Left cardiac atrium (tissue), 4 donors: ENCODE results near the gene MICAL2. TPM values are rescaled to one million over a fixed set of nuclear protein-coding genes. Genes with fewer than 3 reads are reported as not detected.

Experiments
- ATAC-seq, 2 donors: fragments of 200-7000 bp; cut with Tn5 transposase; one replicate each; pipeline ENCODE4 v1.9.1; 2020; ENCODE audit warnings: mild to moderate bottlenecking in 2 of 2, moderate library complexity in 2 of 2
- DNase-seq: peaks from one replicate; pipeline ENCODE4 v3.0.0-alpha.2; 2020
- intact Hi-C, 2 donors: fragments of 100-400 bp; cut with DNase I; formaldehyde crosslinking; loops; one replicate each; pipeline versions ENCODE4 v1.14.1 to v1.15.1; 2022 to 2023
- total RNA-seq, 2 donors: library from RNA; stranded (reverse); fragmentation: NEBNext Ultra II Directional; extraction: Animal tissue kit (Norgen Biotek cat#: 25700); gene quantifications; one replicate each; pipeline ENCODE4 v1.2.1, GENCODE V29; 2021
- donor health status: DM: no; HTN: yes; CAD: no.
- donor health status: DM: no; HTN: yes; CAD: no; lungs with severe emphysema.
- donor health status: DM: yes; HTN: yes; CAD: no.
- donor health status: Dilated cardiomyopathy.

MICAL2 gene
- total RNA-seq, 2 donors from 2014 or later, result 74.5 to 128 TPM

DNA sequence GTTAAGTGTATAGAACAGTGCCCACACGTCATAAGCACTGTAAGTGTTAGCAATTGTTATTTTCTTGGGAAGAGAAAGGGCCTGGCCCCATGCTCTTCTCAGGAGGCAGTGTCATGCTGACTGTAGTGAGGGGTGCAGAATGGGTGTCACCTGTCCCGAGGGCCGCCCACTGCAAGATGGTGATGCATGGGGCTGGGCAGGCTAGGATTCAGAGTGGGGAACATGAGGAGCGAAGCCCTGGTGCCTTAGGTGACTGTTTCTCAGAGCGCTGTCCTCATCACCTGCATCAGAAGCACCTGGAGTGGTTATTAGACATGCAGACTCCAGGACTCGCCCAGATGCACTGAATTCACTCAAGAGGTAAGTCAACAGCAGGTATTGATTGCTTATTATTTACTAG lies 166.0 kb downstream of the MICAL2 start:
- intact Hi-C loops, result loop anchor here (10.0 kb wide), 1 partner anchor 342 kb away; no protein-coding TSS in a partner anchor
- ATAC-seq (no peak), DNase-seq (no peak)

DNA sequence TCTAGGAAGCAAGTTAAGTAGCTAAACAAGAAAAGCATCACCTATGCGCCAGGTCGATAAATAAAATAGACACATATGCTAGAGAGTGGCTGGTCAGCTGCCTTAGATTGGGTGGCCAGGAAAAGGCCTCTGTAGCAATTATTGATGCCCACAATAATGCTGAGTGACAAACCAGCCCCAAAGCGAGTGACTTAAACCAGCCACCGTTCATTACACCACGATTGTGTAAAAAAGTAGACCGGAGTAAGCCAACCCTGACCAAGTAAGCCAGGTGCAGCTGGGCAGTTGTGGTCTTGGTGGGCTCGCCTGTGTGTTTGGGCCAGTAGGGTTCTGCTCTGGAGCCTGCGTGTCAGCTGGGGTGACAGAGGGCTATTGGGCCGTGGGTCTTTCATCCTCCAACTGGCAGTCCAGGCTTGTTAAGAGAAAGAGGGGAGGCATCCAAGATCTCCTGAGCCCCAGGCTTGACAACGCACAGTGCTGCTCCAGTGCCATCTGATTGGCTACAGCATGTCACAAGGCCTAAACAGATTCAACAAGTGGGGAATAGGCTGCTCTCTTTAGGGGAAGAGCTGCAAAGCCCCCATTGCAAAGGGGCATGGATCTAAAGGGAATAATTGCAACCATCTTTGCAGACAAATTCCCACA lies 166.6 kb downstream of the MICAL2 start:
- ATAC-seq (no peak), DNase-seq (no peak)
- intact Hi-C loops, result loop anchor here (10.0 kb wide), 1 partner anchor 342 kb away; no protein-coding TSS in a partner anchor

DNA sequence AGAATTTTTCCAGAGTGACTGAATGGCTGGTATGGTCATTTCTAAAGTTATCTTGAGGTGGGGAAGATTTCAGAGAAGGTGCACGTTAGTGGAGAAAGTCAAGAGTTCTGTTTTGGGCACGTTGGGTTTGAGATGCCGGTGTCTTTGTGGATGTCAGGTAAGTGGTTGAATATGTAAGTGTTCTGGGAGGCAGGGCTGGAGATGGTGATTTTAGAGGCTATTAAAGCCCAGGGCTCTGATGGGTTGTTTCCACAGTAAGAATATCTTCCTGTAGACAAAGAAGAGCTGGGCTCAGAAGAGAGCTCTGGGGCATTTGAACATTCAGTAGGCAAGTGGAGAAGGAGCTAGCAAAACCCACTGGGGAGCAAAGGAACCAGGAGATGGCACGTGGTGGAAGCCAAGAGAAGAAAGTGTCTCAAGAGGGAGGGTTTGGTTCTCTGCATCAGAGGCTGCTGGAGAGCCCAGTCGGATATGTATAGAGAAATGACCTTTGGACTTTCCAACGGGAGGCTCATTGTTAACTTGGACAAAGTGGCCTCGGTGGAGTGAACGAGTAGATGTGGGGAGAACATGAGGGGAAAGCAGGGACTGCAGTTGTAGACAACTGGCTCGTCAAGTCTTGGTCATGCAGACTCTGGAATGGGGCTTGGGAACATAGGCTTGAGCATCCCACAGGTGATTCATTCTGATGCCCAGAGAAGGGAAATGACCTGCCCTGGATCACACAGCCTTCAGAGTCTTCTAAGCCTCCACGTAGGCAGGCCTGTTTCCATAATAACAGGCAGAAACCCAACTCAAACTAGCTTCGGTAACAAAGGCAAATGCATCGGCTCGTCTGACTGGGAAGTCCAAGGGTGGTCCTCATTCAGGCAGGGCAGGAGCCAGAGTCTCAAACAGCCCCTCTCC lies 168.6 kb downstream of the MICAL2 start:
- DNase-seq (no peak), ATAC-seq (no peak)
- intact Hi-C loops, result loop anchor here (10.0 kb wide), 1 partner anchor 344 kb away; no protein-coding TSS in a partner anchor

DNA sequence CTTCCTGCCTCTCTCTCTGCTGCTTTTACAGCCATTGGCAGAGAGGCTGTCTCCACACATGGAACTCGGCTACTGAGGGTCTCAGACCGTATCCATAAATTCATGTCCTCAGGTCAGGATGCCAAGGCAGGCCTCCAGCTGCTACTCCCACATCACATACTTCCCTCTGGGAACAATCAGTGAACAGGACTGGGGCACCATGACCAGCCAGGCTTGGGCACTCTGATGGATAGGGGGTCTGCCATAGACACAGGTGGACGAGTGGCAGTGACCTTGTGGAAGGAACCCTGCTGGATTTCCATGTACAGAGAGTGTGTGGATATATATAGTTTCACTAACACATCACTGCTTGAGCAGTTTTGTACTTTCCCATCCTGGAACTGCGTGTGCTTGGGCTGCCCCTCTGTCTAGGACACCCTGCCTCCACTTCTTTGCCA lies 169.3 kb downstream of the MICAL2 start:
- ATAC-seq, result no peak
- no peak for DNase-seq
- intact Hi-C loops, result loop anchor here (2.0 to 10.0 kb wide), 5 partner anchors 42 to 482 kb away; no protein-coding TSS in a partner anchor

DNA sequence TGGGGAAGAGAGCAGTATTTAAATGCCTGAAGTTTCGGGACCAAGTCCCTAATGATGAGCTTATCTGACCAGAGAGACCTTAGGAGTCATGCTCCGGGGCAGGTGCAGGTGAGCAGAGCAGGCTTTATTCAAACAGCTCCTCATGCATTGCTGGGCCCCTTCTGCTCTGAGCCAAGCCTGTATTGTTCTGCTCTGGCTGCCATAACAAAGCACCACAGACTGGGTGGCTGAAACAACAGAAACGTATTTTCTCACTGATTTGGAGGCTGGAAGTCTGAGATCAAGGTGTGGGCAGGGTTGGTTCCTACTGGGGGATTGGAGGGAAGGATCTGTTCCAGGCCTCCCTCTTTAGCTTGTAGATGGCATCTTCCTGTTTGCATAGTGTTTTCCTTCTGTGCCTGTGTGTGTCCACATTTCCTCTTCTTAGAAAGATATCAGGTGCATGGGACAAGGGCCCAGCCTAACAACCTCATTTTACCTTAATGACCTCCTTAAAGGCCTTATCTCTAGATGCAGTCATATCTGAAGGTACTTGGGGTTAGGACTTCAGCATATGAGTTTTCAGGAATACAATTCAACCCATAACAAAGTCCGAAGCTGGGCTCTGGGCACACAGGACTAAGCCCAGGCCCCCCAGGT lies 169.9 kb downstream of the MICAL2 start:
- ATAC-seq, result no peak
- DNase-seq, result no peak
- intact Hi-C loops, result loop anchor here (2.0 to 5.0 kb wide), 4 partner anchors 43 to 483 kb away; no protein-coding TSS in a partner anchor

DNA sequence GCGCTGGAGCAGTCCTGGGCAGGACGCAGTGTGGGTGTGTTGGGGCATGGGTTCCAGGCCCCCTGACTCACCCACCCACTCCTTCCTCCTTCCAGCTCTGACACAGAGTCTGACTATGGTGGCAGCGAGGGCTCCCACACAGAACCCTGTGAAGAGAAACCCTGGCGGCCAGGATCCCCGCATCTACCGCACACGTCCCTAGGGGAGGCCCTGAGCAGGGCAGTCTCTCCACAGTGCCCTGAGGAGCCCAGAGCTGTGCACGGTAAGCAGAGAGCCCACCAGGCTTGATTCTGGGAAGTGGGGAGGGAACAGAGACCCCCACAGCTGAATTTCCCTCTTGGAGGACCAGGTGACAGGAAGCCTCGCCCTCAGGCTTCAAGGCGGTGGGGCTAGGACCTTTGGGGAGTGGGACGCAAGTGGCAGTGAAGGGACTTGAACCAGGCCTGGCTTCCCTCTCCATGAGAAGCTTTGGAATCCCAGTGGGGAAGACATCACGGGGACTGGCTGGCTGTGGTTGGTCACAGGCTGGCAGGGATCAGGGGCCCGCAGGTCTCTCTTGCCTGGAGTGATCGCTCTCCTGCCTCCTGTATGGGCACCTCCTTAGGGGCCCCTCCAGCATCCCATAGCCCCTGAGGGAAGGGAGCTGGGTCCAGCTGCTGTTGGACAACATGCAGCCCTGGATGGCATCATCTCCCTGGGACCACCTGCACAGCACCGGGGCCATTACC lies 170.6 kb downstream of the MICAL2 start:
- intact Hi-C loops, result loop anchor here (2.0 to 5.0 kb wide), 4 partner anchors 44 to 484 kb away; no protein-coding TSS in a partner anchor
- no peak for DNase-seq
- ATAC-seq, result peak in 1 of 2 donors; percentile 5

DNA sequence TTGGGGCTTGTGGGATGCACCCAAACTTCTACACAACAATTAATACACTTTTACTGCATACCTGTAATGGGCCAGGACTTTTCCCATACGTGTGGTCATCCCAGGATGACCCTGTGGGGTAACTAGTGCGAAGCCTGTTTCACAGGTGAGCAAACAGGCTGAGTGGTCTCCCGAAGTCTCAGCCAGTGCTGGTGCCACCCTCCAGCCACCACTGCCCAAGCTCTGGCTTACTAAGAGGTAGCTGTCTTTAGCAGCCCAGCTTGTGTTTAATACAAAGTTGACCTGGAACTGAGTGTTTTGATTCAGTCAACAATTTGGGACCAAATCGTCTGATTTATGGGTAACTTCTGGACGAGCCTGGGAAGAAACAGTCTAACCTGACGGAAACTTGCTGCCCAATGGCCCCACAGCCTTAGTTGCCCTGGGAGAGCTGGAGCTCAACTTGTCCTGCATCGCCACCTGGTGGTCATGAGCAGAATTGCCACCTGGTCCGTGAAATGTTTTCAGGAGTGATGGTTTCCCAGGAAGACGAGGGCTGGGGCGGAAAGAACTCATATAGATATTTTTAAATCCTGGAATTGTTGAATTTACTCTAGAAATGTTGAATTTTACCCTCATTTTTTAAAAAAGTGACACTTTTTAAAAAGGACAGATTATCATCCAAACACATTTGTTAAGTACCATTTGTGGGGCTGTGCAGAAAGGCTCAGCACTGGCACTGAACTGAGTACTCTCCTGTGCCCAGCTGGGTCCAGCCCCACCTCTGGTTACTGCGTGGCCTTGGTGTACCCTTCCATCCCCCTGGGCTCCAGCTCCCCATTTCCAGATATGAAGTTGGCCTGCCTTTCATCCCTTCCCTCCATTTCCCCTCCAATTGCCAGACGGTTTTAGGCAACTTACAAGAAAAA lies 171.4 kb downstream of the MICAL2 start:
- intact Hi-C loops, result loop anchor here (1.0 to 5.0 kb wide), 5 partner anchors 45 to 485 kb away; no protein-coding TSS in a partner anchor
- ATAC-seq (peak; percentile 63 to 65), DNase-seq (peak; percentile 86)

DNA sequence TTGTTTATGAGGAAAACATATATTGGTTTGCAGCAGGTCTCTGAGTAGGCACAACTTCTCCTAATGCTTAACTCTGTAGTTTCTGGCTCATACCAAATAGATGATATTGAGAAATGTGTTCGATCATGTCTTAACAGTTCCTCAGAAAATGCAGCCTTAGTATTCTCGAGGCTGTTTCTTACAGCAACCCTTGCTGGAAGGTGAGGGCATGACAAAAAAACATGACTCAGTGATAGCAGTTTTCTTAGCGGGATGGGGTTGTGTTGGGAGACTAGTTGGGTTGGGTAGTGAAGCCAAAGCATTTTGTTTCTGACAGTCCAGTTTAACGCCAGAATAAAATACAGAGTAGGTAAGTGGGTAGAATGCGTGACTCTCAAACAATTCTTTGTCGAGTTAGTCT lies 172.3 kb downstream of the MICAL2 start:
- intact Hi-C loops, result loop anchor here (1.0 to 5.0 kb wide), 3 partner anchors 45 to 485 kb away; no protein-coding TSS in a partner anchor
- no peak for ATAC-seq
- DNase-seq, result no peak

DNA sequence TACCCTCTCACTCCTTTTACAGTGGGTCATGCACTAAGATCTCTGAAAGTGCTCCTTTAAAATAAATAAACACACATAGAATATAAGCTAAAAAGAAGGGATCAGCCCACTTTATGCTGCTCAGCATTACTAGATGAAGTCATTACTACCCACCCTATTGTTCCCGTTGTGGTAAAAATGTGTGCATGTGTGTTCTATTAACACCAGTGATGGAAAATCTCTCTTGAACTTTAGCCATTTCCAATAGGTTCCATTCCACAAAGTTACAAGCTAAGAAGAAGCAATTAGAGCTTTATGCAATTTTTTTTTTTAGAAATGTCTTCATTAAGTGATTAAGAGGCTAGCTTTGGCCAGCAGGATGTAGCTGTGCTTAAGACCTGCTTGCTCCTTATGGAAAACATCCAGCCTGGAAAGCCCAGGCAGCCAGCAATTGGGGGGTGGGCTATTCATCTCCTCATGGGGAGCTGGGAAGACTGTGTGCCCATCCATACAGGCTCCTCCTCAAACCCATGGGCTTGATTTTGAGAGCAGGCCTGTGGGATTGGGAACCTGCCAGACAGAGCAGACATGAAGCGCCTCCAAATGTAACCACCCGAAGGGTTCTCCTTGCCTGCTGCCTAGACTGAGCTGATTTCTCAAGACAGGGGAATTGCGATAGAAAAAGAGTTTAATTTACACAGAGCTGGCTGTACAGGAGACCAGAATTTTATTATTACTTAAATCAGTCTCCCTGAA lies 174.1 kb downstream of the MICAL2 start:
- intact Hi-C loops, result loop anchor here (5.0 kb wide), 2 partner anchors 47 to 487 kb away; no protein-coding TSS in a partner anchor
- ATAC-seq (no peak), DNase-seq (no peak)

DNA sequence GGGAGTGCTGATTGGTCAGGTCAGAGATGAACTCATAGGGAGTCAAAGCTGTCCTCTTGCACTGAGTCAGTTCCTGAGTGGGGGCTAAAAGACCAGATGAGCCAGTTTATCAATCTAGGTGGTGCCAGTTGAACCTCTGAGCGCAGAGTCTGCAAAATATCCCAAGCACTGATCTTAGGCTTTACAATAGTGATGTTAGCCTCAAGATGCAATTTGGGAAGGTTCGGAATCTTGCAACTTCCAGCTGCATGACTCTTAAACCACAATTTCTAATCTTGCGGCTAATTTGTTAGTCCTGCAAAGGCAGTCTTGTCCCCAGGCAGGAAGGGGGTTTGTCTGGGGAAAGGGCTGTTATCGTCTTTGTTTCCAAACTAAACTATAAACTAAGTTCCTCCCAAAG lies 174.7 kb downstream of the MICAL2 start:
- DNase-seq (no peak), ATAC-seq (no peak)
- intact Hi-C loops, result no loop called here

DNA sequence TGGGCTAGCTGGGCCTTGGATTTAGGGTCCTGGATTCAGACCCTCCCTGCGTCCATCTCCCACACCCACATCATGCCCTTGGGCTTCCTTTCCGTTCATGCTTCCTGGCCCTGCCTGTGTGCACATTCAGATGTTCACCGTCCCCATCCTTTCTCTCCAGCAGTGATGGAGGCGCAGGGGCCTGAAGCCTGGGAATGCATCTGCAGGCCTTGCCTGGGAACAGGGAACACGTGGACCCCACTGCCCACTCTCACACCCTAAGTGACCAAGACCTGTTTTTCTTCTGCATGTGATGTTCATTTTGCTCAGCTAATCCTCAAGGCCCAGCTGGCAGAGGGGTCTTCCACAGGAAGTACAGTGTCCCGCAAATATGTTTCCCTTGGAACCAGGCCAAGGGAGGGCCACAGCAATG lies 175.4 kb downstream of the MICAL2 start:
- intact Hi-C loops, result no loop called here
- DNase-seq, result no peak
- ATAC-seq, result no peak

DNA sequence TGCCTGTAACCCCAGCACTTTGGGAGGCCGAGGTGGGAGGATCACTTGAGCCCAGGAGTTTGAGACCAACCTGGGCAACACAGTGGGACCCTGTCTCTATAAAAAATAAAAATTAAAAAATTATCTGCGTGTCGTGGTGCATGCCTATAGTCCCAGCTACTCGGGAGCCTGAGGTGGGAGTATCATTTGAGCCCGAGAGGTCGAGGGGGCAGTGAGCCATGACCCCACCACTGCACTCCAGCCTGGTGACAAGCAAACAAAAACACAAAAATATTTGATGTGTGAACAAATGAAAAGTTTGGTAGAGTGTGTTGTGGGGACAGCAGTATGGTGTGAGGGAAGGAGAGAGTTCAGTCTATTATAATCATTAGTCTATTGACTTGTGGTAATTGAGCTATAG lies 176.2 kb downstream of the MICAL2 start:
- DNase-seq (no peak), ATAC-seq (no peak)
- intact Hi-C loops, result no loop called here

DNA sequence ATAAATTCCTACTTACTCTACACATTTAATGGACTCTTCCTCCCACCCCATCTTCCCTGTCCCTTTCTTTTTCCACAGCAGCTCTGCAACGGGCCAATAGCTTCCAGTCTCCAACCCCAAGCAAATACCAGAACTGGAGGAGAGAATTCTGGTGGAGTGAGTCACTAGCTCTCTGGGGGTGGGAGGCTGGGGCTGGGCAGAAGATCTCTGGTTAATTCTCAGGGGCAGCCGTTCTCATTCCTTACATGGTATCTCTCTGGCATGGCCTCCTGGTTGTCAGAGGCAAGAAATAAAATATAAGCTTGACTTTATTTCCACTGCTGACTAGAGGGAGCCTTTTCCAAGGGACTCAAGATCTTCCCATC lies 176.6 kb downstream of the MICAL2 start:
- intact Hi-C loops, result no loop called here
- peak; percentile 51 for DNase-seq
- ATAC-seq, result peak; percentile 70 to 79

DNA sequence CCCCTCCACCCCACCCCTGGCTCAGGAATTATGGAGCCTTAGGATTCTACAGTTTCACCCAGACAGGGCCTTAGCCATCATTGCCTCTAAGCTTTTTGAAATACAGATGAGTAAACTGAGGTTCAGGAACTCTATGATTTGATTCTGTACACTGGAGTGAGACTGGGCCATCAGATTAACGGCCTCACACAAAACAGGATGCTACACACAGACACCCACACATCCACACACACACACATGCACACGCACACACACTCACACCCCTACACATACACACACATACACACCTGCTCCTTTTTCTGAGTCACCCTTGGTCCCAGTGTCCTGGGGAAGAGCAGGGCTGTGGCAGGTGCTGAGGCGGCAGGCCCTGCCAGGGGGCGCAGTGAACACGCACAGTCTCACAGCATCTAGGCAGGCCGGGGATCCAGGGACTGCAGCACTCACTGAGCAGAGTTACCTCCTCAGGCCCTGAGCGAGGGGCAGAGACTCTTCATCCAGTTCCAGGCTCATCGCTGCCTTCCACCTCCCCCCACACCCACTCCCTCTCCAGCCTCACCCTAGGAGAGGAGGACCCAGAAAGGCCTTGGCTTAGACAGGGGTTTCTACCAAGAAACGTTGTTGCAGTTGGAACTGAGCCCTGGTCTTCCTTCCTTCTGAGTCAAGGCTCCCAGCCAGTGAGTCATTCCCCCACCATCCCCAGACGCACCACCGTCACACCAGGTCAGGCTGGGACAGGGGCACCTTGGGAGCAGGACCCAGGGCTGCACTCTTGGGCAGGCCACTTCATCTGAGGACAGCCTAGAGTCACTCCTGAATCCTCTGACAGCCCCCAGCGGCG lies 177.2 kb downstream of the MICAL2 start:
- ATAC-seq, result peak; percentile 65 to 86
- intact Hi-C loops, result no loop called here
- peak; percentile 81 for DNase-seq

DNA sequence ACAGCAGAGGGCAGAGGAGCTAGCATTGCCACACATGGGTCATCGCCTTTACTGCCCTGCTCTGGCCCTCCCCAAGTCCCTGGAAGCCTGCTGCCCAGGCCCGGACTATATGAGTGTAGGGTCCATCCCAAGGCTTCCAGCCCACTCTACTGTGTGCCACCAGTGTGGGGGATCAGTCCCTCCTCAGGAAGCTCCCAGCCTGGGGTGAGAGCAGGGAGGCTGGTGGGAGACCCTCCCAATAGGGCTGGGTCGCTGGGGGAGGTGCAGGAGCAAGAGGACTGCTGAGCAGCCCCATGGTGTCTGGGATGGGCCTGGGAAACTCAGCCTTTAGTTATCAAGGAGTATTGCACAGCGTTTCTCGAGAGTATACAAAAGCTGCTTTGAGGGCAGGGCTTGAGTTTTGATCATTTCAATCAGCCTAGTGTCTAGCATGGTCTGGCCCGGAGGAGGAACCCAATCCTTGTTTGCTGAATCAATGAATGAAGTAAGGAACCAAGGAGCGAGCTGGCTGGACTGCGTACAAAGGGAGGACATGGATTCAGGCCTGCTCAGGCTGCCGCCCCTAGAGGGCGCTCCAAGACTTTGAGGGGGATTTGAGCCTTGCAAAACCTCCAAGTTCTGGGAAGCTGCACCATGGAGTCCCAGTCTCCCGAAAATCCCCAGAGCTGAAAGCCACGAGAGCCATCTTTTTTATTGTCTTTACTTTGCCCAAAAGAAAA lies 178.0 kb downstream of the MICAL2 start:
- intact Hi-C loops, result no loop called here
- ATAC-seq (peak; percentile 56 to 58), DNase-seq (peak; percentile 84)
